GM23338 (cell line): Measurements from ENCODE around the gene MICALL1. TPM values are rescaled to one million over a fixed set of nuclear protein-coding genes. Genes with fewer than 3 reads are reported as not detected.

Source experiments
- ATAC-seq: fragments of 200-7000 bp; cut with Tn5 transposase; 3 replicates; pipeline ENCODE4 v1.9.1; 2020
- DNase-seq: peaks from one replicate; pipeline ENCODE4 v3.0.0-alpha.2; 2015; ENCODE audit warnings: low spot score
- H2AFZ ChIP-seq: fragments of 200-600 bp; sonication (generic); 2 replicates; pipeline ENCODE4 v1.8.0; 2016; ENCODE audit warnings: antibody characterized with exemption, mild to moderate bottlenecking, moderate library complexity
- H3F3A ChIP-seq: fragments of 200-600 bp; sonication (generic); replicated peaks from 2 replicates; pipeline ENCODE4 v1.8.0; 2017; ENCODE audit warnings: antibody characterized with exemption, mixed run types, low read depth
- H3K27ac ChIP-seq: fragments of 200-600 bp; sonication (generic); 2 replicates; pipeline ENCODE4 v1.6.1; 2016; ENCODE audit warnings: low read depth
- H3K27me3 ChIP-seq: fragments of 200-600 bp; sonication (generic); 2 replicates; pipeline ENCODE4 v1.8.0; 2016; ENCODE audit warnings: mild to moderate bottlenecking, mixed run types, moderate library complexity; ENCODE audit not compliant: insufficient read depth
- H3K36me3 ChIP-seq: fragments of 200-600 bp; sonication (generic); 2 replicates; pipeline ENCODE4 v1.8.0; 2016; ENCODE audit warnings: mild to moderate bottlenecking; ENCODE audit not compliant: insufficient read depth
- H3K4me1 ChIP-seq: fragments of 200-600 bp; sonication (generic); 2 replicates; pipeline ENCODE4 v1.8.0; 2016; ENCODE audit warnings: mild to moderate bottlenecking, moderate library complexity; ENCODE audit not compliant: insufficient read depth
- H3K4me2 ChIP-seq: fragments of 200-600 bp; sonication (generic); 2 replicates; pipeline ENCODE4 v1.7.1; 2017; ENCODE audit warnings: mixed run types
- H3K4me3 ChIP-seq: fragments of 200-600 bp; sonication (generic); 2 replicates; pipeline ENCODE4 v1.6.1; 2016; ENCODE audit warnings: mixed run types
- H3K79me2 ChIP-seq: fragments of 200-600 bp; sonication (generic); replicated peaks from 2 replicates; pipeline ENCODE4 v1.8.0; 2017; ENCODE audit warnings: mild to moderate bottlenecking; ENCODE audit not compliant: insufficient read depth
- H3K9me2 ChIP-seq: fragments of 200-600 bp; sonication (generic); 2 replicates; pipeline ENCODE4 v1.8.0; 2017; ENCODE audit not compliant: insufficient read depth
- H4K20me1 ChIP-seq: fragments of 200-600 bp; sonication (generic); replicated peaks from 2 replicates; pipeline ENCODE4 v1.8.0; 2017; ENCODE audit warnings: mild to moderate bottlenecking; ENCODE audit not compliant: insufficient read depth
- H3K27ac Mint-ChIP-seq: 2 replicates; pipeline ENCODE4 v1.8.0; 2020; ENCODE audit warnings: inconsistent platforms, mild to moderate bottlenecking, moderate library complexity, mixed read lengths
- H3K27me3 Mint-ChIP-seq: 3 replicates; pipeline ENCODE4 v1.8.0; 2022; ENCODE audit warnings: low read depth, mild to moderate bottlenecking, moderate library complexity, mixed read lengths, inconsistent platforms; ENCODE audit not compliant: insufficient read depth, poor library complexity
- H3K36me3 Mint-ChIP-seq: 3 replicates; pipeline ENCODE4 v1.8.0; 2021; ENCODE audit warnings: low read depth, mild to moderate bottlenecking, inconsistent platforms, moderate library complexity, mixed read lengths
- H3K4me1 Mint-ChIP-seq: 3 replicates; pipeline ENCODE4 v1.8.0; 2020; ENCODE audit warnings: mild to moderate bottlenecking, inconsistent platforms, mixed read lengths
- H3K4me3 Mint-ChIP-seq: 3 replicates; pipeline ENCODE4 v1.8.0; 2021; ENCODE audit warnings: moderate library complexity, mild to moderate bottlenecking, inconsistent platforms, mixed read lengths
- H3K9me3 Mint-ChIP-seq: 3 replicates; pipeline ENCODE4 v1.8.0; 2020; ENCODE audit warnings: moderate library complexity, mild to moderate bottlenecking, inconsistent platforms, mixed read lengths
- EZH2 ChIP-seq: fragments of 200-600 bp; sonication (generic); IDR thresholded peaks from one replicate; pipeline ENCODE4 v1.8.0; 2017; ENCODE audit warnings: antibody characterized with exemption, mild to moderate bottlenecking, low read depth; ENCODE audit not compliant: unreplicated experiment
- NANOG ChIP-seq: IDR thresholded peaks from 2 replicates; pipeline ENCODE4 v1.6.1; 2016; ENCODE audit warnings: antibody characterized with exemption, borderline replicate concordance
- STAT1 ChIP-seq: IDR thresholded peaks from one replicate; pipeline ENCODE4 v1.6.1; 2016; ENCODE audit warnings: antibody characterized with exemption; ENCODE audit not compliant: unreplicated experiment
- polyA plus RNA-seq: library from polyadenylated mRNA; unstranded; fragments of >200 nt; fragmentation: Nextera tagmentation; extraction: Ambion mirVana; gene quantifications from 2 replicates; pipeline ENCODE4 v1.2.1, GENCODE V29; 2016
- total RNA-seq: library from RNA; depleted of rRNA; stranded (reverse); fragments of >200 nt; shearing (Covaris generic); gene quantifications from 2 replicates; pipeline ENCODE4 v1.2.3, GENCODE V29; 2014
- TF ChIP-seq, protein P1 (sequence below): fragments of 250-450 bp; sonication (Bioruptor Pico); IDR thresholded peaks from 2 replicates; pipeline ENCODE4 v1.5.0; 2020; ENCODE audit warnings: mild to moderate bottlenecking, moderate library complexity
- TF ChIP-seq, protein P2 (sequence below), 2 experiments: fragments of 200-600 bp in 1 of 2; sonication (generic) in 1 of 2; conservative IDR thresholded peaks; 2 replicates each; pipeline versions ENCODE4 v1.5.1 to v1.6.1; 2016 to 2017; ENCODE audit warnings: antibody characterized with exemption in 2 of 2, low read depth in 2 of 2, mild to moderate bottlenecking in 2 of 2, moderate library complexity in 1 of 2
- TF ChIP-seq, protein P3 (sequence below): IDR thresholded peaks from one replicate; pipeline ENCODE4 v1.6.1; 2018; ENCODE audit warnings: antibody characterized with exemption; ENCODE audit not compliant: unreplicated experiment

The MICALL1 gene
- total and polyA plus RNA-seq, 2 experiments from 2014 or later: 5.9 to 33.1 TPM

DNA sequence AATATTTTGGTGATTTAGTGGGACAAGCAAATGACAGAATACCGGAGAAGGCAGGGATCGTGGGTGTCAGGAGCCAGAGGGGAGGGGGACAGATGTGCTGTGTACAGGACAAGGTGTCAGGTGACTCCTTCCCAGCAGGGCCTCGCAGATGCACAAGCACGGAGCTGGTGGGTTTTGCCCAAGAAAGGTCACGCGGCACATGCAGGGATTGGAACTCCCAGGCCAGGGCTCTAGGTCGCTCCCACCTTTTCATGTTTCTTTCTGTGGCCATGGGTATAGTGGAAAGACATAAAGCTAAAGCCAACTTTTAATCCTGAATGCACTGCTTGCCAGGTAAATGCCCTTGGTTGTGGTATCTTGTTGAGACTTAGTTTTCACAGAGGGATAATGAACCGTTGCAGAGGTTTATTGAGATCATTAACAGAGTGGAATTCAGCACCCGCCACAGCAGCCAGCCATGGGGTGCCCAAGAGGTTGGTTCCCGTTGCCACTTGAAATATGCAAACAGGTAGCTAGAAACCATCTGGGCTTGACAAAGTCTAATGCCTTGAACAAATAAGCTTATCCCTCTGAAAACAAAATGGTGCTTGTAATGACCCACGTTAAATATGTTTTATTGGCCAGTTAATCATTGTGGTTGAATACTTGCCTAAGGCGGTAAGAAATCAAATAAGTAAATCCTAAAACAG lies 37.2 kb downstream of the MICALL1 start (continued):
- TF ChIP-seq, protein P1, sequence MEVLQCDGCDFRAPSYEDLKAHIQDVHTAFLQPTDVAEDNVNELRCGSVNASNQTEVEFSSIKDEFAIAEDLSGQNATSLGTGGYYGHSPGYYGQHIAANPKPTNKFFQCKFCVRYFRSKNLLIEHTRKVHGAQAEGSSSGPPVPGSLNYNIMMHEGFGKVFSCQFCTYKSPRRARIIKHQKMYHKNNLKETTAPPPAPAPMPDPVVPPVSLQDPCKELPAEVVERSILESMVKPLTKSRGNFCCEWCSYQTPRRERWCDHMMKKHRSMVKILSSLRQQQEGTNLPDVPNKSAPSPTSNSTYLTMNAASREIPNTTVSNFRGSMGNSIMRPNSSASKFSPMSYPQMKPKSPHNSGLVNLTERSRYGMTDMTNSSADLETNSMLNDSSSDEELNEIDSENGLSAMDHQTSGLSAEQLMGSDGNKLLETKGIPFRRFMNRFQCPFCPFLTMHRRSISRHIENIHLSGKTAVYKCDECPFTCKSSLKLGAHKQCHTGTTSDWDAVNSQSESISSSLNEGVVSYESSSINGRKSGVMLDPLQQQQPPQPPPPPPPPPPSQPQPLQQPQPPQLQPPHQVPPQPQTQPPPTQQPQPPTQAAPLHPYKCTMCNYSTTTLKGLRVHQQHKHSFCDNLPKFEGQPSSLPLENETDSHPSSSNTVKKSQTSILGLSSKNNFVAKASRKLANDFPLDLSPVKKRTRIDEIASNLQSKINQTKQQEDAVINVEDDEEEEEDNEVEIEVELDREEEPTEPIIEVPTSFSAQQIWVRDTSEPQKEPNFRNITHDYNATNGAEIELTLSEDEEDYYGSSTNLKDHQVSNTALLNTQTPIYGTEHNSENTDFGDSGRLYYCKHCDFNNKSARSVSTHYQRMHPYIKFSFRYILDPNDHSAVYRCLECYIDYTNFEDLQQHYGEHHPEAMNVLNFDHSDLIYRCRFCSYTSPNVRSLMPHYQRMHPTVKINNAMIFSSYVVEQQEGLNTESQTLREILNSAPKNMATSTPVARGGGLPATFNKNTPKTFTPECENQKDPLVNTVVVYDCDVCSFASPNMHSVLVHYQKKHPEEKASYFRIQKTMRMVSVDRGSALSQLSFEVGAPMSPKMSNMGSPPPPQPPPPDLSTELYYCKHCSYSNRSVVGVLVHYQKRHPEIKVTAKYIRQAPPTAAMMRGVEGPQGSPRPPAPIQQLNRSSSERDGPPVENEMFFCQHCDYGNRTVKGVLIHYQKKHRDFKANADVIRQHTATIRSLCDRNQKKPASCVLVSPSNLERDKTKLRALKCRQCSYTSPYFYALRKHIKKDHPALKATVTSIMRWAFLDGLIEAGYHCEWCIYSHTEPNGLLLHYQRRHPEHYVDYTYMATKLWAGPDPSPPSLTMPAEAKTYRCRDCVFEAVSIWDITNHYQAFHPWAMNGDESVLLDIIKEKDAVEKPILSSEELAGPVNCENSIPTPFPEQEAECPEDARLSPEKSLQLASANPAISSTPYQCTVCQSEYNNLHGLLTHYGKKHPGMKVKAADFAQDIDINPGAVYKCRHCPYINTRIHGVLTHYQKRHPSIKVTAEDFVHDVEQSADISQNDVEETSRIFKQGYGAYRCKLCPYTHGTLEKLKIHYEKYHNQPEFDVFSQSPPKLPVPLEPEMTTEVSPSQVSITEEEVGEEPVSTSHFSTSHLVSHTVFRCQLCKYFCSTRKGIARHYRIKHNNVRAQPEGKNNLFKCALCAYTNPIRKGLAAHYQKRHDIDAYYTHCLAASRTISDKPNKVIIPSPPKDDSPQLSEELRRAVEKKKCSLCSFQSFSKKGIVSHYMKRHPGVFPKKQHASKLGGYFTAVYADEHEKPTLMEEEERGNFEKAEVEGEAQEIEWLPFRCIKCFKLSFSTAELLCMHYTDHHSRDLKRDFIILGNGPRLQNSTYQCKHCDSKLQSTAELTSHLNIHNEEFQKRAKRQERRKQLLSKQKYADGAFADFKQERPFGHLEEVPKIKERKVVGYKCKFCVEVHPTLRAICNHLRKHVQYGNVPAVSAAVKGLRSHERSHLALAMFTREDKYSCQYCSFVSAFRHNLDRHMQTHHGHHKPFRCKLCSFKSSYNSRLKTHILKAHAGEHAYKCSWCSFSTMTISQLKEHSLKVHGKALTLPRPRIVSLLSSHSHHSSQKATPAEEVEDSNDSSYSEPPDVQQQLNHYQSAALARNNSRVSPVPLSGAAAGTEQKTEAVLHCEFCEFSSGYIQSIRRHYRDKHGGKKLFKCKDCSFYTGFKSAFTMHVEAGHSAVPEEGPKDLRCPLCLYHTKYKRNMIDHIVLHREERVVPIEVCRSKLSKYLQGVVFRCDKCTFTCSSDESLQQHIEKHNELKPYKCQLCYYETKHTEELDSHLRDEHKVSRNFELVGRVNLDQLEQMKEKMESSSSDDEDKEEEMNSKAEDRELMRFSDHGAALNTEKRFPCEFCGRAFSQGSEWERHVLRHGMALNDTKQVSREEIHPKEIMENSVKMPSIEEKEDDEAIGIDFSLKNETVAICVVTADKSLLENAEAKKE (CRISPR knock-in tag): no peak

DNA sequence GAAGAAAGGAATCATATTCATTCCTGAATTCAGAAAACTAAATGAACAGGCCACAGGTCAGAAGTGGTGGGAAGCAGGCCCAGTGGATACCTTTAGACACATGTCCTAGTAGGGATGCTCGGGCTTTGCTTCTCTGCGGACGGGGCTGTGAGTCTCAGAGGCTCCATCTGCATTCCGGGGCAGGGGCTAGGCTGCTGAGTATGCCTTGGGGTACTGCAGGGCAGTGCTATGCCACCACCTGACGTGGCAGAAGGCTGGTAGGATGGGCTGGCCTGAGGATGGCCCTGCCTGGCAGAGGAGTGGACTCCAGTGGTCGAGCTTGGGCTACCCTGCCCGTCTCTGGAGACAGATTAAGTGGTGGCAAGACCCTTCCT lies 37.7 kb downstream of the MICALL1 start:
- H3K4me1 ChIP-seq: peaks cover 4% of the 10 kb centered on the region; the same call in 1 of the 2 replicates
- H3K4me3 ChIP-seq: no peak overlapping the region
- no peaks in the 10 kb centered on the region for H3K27me3 ChIP-seq
- H3K27me3 Mint-ChIP-seq: peaks cover 9% of the 10 kb centered on the region
- H3K36me3 Mint-ChIP-seq: 0 out of 3 replicates have a peak, but pooled peaks cover 9% of the 10 kb centered on the region
- no peak overlapping the region for H2AFZ ChIP-seq
- no peaks in the 10 kb centered on the region; the same call in 1 of the 2 replicates for H3K36me3 ChIP-seq
- H3K27ac Mint-ChIP-seq: no peak overlapping the region
- no peaks in the 10 kb centered on the region; the same call in 1 of the 2 replicates for H4K20me1 ChIP-seq
- H3K4me2 ChIP-seq: no peak overlapping the region
- H3K4me1 Mint-ChIP-seq: peaks cover 8% of the 10 kb centered on the region; the same call in 1 of the 3 replicates
- DNase-seq (no peak), ATAC-seq (no peak)
- H3K27ac ChIP-seq: peak overlapping the region; percentile 59; the same call in 1 of the 2 replicates
- H3K9me2 ChIP-seq: no peaks in the 10 kb centered on the region
- no peak overlapping the region for H3K4me3 Mint-ChIP-seq
- 0 out of 2 replicates have a peak, but pooled peaks cover 2% of the 10 kb centered on the region for H3F3A ChIP-seq
- H3K9me3 Mint-ChIP-seq: no peaks in the 10 kb centered on the region
- no peaks in the 10 kb centered on the region for H3K79me2 ChIP-seq
- TF ChIP-seq STAT1 (no peak), EZH2 (no peak), NANOG (no peak)
- TF ChIP-seq, protein P2, sequence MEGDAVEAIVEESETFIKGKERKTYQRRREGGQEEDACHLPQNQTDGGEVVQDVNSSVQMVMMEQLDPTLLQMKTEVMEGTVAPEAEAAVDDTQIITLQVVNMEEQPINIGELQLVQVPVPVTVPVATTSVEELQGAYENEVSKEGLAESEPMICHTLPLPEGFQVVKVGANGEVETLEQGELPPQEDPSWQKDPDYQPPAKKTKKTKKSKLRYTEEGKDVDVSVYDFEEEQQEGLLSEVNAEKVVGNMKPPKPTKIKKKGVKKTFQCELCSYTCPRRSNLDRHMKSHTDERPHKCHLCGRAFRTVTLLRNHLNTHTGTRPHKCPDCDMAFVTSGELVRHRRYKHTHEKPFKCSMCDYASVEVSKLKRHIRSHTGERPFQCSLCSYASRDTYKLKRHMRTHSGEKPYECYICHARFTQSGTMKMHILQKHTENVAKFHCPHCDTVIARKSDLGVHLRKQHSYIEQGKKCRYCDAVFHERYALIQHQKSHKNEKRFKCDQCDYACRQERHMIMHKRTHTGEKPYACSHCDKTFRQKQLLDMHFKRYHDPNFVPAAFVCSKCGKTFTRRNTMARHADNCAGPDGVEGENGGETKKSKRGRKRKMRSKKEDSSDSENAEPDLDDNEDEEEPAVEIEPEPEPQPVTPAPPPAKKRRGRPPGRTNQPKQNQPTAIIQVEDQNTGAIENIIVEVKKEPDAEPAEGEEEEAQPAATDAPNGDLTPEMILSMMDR (conservative IDR thresholded peaks at IDR 0.05; ENCODE audit: low read depth in 2 of 2): no peak
- TF ChIP-seq, protein P3, sequence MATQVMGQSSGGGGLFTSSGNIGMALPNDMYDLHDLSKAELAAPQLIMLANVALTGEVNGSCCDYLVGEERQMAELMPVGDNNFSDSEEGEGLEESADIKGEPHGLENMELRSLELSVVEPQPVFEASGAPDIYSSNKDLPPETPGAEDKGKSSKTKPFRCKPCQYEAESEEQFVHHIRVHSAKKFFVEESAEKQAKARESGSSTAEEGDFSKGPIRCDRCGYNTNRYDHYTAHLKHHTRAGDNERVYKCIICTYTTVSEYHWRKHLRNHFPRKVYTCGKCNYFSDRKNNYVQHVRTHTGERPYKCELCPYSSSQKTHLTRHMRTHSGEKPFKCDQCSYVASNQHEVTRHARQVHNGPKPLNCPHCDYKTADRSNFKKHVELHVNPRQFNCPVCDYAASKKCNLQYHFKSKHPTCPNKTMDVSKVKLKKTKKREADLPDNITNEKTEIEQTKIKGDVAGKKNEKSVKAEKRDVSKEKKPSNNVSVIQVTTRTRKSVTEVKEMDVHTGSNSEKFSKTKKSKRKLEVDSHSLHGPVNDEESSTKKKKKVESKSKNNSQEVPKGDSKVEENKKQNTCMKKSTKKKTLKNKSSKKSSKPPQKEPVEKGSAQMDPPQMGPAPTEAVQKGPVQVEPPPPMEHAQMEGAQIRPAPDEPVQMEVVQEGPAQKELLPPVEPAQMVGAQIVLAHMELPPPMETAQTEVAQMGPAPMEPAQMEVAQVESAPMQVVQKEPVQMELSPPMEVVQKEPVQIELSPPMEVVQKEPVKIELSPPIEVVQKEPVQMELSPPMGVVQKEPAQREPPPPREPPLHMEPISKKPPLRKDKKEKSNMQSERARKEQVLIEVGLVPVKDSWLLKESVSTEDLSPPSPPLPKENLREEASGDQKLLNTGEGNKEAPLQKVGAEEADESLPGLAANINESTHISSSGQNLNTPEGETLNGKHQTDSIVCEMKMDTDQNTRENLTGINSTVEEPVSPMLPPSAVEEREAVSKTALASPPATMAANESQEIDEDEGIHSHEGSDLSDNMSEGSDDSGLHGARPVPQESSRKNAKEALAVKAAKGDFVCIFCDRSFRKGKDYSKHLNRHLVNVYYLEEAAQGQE: no peak
